Natural killer cell (primary cell): ENCODE data around the gene PIBF1. TPM values are rescaled to one million over a fixed set of nuclear protein-coding genes. Genes with fewer than 3 reads are reported as not detected.
A peak's percentile ranks its signal among the peaks of the same experiment; 100 is the strongest.

Experiments
- ATAC-seq, 3 donors: fragments of 150-1000 bp in 2 of 3; fragments of 200-7000 bp in 1 of 3; cut with Tn5 transposase; 1 replicate in 1 of 3; 2 replicates in 2 of 3; pipeline ENCODE4 v1.10.0; 2021; ENCODE audit warnings: mild to moderate bottlenecking in 2 of 3, moderate library complexity in 2 of 3
- DNase-seq, 2 donors: peaks; one replicate each; pipeline versions ENCODE4 v3.0.0 to v3.0.0-alpha.2; 2013 to 2021; ENCODE audit warnings: mixed read lengths in 1 of 2
- H3K27ac ChIP-seq: one replicate; pipeline ENCODE4 v1.5.1; 2013; ENCODE audit warnings: mild to moderate bottlenecking, low read length
- H3K27me3 ChIP-seq: one replicate; pipeline ENCODE4 v1.6.1; 2013; ENCODE audit warnings: low read length; ENCODE audit not compliant: control insufficient read depth, insufficient read depth
- H3K36me3 ChIP-seq: one replicate; pipeline ENCODE4 v1.6.1; 2013; ENCODE audit warnings: low read length; ENCODE audit not compliant: control insufficient read depth, insufficient read depth
- H3K4me1 ChIP-seq: one replicate; pipeline ENCODE4 v1.6.1; 2013; ENCODE audit warnings: low read length; ENCODE audit not compliant: control insufficient read depth, insufficient read depth
- H3K4me3 ChIP-seq: one replicate; pipeline ENCODE4 v1.5.1; 2013; ENCODE audit warnings: low read length
- H3K9me3 ChIP-seq: one replicate; pipeline ENCODE4 v1.6.1; 2013; ENCODE audit warnings: low read length; ENCODE audit not compliant: control insufficient read depth, insufficient read depth
- H3K27ac Mint-ChIP-seq, 2 donors: one replicate each; pipeline ENCODE4 v1.8.0; 2022; ENCODE audit warnings: mild to moderate bottlenecking in 2 of 2, mixed read lengths in 2 of 2, moderate library complexity in 1 of 2
- H3K27me3 Mint-ChIP-seq, 2 donors: one replicate each; pipeline ENCODE4 v1.8.0; 2022; ENCODE audit warnings: low read depth in 2 of 2, mixed read lengths in 2 of 2
- H3K36me3 Mint-ChIP-seq: one replicate; pipeline ENCODE4 v1.8.0; 2022; ENCODE audit warnings: mixed read lengths
- H3K4me1 Mint-ChIP-seq, 2 donors: one replicate each; pipeline ENCODE4 v1.8.0; 2022; ENCODE audit warnings: mixed read lengths in 2 of 2
- H3K4me3 Mint-ChIP-seq: one replicate; pipeline ENCODE4 v1.8.0; 2022; ENCODE audit warnings: mild to moderate bottlenecking, moderate library complexity, mixed read lengths
- H3K9me3 Mint-ChIP-seq, 2 donors: one replicate each; pipeline ENCODE4 v1.8.0; 2022; ENCODE audit warnings: mixed read lengths in 2 of 2
- WGBS: methylation state at CpG from one replicate; pipeline ENCODE4 v1.1.7; 2013; ENCODE audit warnings: missing lambda C conversion rate; ENCODE audit not compliant: insufficient coverage; 5-methylcytosine and 5-hydroxymethylcytosine counted together
- intact Hi-C: fragments of 100-400 bp; cut with micrococcal nuclease; formaldehyde crosslinking; loops from one replicate; pipeline ENCODE4 v1.14.2; 2022
- total RNA-seq, 4 donors: library from RNA; stranded (reverse); fragments of 120-200 nt in 1 of 4; gene quantifications; one replicate each; pipeline versions ENCODE4 v1.2.3 to v1.2.4, GENCODE V29; 2013 to 2022
- TF ChIP-seq, protein P1 (sequence below): fragments of 200-600 bp; IDR thresholded peaks from one replicate; pipeline ENCODE4 v1.8.0; 2022; ENCODE audit warnings: antibody characterized with exemption

Gene PIBF1
- total RNA-seq, 3 donors from 2014 or later (not counting 1 experiment from before 2014, with no cell fraction given): 21.9 to 37.8 (median 27.8) TPM

DNA sequence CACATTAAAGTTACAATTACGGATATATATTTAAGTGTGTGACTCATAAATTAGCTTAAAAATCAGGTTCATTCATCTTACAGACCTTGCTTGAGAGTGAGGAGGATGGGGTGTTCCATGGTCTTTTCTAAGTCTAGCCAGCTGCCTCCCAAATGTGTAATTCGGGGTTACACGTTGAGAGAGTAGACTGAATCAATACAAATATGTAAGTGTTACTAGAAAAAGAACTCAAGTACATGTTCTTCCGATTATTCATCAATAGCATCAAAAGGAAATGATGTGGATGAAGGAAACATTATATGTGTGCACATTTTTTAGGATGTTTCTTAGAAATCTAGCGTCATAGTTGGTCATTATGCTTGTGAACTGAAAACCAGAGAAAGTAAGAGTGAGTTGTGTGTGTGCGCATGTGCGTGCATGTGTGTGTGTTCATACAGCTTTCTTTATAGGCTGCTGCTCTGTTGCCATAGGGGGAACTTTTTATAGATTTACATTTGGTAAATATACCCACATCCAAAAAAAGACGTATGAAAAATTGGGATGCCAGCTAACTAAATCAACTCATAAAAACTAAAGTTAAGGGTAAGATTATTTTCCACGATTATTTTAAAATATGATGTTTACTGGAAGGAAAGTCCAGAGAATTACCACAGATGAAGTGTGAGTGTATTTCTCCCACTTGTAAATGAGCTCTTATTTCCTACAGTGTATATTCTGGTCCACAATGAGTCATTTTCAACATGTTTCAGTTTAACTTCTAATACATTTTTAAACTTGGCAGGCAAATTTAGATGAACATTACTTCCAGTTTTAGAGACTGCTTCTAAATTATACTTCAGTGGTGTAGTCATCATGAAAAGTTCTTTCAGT is 82.4 kb downstream of the PIBF1 start:
- no peaks in the 10 kb centered on the region for H3K9me3 Mint-ChIP-seq
- 82% methylated on average over 7 of the region's 9 CpGs for WGBS
- H3K36me3 Mint-ChIP-seq: no peaks in the 10 kb centered on the region
- DNase-seq (no peak), ATAC-seq (no peak)
- no peaks in the 10 kb centered on the region for H3K4me1 ChIP-seq
- TF ChIP-seq, protein P1, sequence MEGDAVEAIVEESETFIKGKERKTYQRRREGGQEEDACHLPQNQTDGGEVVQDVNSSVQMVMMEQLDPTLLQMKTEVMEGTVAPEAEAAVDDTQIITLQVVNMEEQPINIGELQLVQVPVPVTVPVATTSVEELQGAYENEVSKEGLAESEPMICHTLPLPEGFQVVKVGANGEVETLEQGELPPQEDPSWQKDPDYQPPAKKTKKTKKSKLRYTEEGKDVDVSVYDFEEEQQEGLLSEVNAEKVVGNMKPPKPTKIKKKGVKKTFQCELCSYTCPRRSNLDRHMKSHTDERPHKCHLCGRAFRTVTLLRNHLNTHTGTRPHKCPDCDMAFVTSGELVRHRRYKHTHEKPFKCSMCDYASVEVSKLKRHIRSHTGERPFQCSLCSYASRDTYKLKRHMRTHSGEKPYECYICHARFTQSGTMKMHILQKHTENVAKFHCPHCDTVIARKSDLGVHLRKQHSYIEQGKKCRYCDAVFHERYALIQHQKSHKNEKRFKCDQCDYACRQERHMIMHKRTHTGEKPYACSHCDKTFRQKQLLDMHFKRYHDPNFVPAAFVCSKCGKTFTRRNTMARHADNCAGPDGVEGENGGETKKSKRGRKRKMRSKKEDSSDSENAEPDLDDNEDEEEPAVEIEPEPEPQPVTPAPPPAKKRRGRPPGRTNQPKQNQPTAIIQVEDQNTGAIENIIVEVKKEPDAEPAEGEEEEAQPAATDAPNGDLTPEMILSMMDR: no peak
- no peaks in the 10 kb centered on the region for H3K27me3 Mint-ChIP-seq
- intact Hi-C loops: no loop called here
- peaks cover 0 to 7% of the 10 kb centered on the region in 2 donors for H3K4me1 Mint-ChIP-seq
- H3K9me3 ChIP-seq: no peaks in the 10 kb centered on the region
- H3K27ac Mint-ChIP-seq: no peak overlapping the region
- H3K4me3 ChIP-seq: no peak overlapping the region
- no peak overlapping the region for H3K27ac ChIP-seq
- no peaks in the 10 kb centered on the region for H3K27me3 ChIP-seq
- peaks cover 4% of the 10 kb centered on the region for H3K36me3 ChIP-seq
- no peak overlapping the region for H3K4me3 Mint-ChIP-seq

DNA sequence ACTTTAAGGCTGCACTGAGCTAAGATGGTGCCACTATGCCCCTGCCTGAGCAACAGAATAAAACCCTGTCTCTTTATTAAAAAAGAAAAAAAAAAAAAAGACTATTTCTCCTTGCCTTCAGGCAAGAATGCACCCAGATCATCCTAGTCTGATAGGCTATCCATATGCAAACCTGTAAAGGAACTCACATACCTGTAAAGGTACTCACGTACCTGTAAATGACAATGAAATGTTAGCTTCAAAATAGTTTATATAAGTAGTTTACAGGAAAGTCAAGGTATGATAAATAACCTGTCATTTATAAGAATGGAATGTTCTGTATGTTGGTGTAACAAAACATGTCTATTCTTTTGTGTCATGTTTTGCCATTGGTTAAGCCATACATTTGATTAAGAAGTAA is 86.3 kb downstream of the PIBF1 start:
- TF ChIP-seq, protein P1: no peak
- WGBS: no CpG with 5 or more reads among the region's 1 CpG
- DNase-seq (no peak), ATAC-seq (no peak)
- Mint-ChIP-seq H3K27ac (no peak overlapping the region), H3K36me3 (no peaks in the 10 kb centered on the region), H3K27me3 (no peaks in the 10 kb centered on the region), H3K9me3 (no peaks in the 10 kb centered on the region), H3K4me3 (no peak overlapping the region), H3K4me1 (peaks cover 4 to 7% of the 10 kb centered on the region in 2 donors)
- H3K4me3 ChIP-seq: no peak overlapping the region
- no peak overlapping the region for H3K27ac ChIP-seq
- H3K9me3 ChIP-seq: no peaks in the 10 kb centered on the region
- H3K36me3 ChIP-seq: peaks cover 4% of the 10 kb centered on the region
- no peaks in the 10 kb centered on the region for H3K27me3 ChIP-seq
- no peaks in the 10 kb centered on the region for H3K4me1 ChIP-seq
- intact Hi-C loops: no loop called here

DNA sequence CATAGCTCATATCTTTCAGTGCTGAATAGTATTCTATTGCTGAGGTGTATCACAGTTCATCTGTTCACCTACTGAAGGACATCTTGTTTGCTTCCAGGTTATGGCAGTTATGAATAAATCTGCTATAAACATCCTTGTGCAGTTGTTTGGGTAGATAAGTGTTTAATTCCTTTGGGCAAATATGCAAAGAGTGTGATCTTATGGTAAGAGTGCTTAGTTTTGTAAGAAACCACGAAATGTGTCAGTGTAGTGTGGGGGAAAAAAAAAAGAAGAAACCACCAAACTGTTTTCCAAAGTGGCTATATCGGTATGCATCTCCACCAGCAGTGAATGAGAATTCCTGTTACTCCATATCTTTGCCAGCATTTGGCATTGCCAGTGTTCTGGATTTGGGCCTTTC is 93.3 kb downstream of the PIBF1 start:
- H3K36me3 ChIP-seq: no peaks in the 10 kb centered on the region
- H3K27me3 ChIP-seq: no peaks in the 10 kb centered on the region
- whole genome bisulfite sequencing: 42% methylated on average over 2 of the region's 2 CpGs
- no peak overlapping the region for H3K4me3 Mint-ChIP-seq
- H3K4me3 ChIP-seq: no peak overlapping the region
- intact Hi-C loops: no loop called here
- H3K4me1 ChIP-seq: no peaks in the 10 kb centered on the region
- no peaks in the 10 kb centered on the region for H3K9me3 ChIP-seq
- no peak overlapping the region for H3K27ac ChIP-seq
- no peaks in the 10 kb centered on the region for H3K27me3 Mint-ChIP-seq
- DNase-seq: no peak
- ATAC-seq: peak in 1 of 3 donors; percentile 38
- peaks cover 8% of the 10 kb centered on the region for H3K36me3 Mint-ChIP-seq
- H3K9me3 Mint-ChIP-seq: no peaks in the 10 kb centered on the region
- TF ChIP-seq, protein P1: no peak
- peak overlapping the region in 1 of 2 donors; percentile 74 for H3K27ac Mint-ChIP-seq
- peaks cover 30% of the 10 kb centered on the region in 2 donors for H3K4me1 Mint-ChIP-seq
